IPS-NIHi11 (cell line): ENCODE measurements around the gene TPSB2.

Source experiments
- DNase-seq: peaks from one replicate; pipeline ENCODE4 v3.0.0; 2012; ENCODE audit warnings: mixed read lengths, low spot score

TPSB2 gene

GRCh38 chr16:1181404-1182315 lies 48.3 kb downstream of the TPSB2 start:
- DNase-seq = no peak

DNA sequence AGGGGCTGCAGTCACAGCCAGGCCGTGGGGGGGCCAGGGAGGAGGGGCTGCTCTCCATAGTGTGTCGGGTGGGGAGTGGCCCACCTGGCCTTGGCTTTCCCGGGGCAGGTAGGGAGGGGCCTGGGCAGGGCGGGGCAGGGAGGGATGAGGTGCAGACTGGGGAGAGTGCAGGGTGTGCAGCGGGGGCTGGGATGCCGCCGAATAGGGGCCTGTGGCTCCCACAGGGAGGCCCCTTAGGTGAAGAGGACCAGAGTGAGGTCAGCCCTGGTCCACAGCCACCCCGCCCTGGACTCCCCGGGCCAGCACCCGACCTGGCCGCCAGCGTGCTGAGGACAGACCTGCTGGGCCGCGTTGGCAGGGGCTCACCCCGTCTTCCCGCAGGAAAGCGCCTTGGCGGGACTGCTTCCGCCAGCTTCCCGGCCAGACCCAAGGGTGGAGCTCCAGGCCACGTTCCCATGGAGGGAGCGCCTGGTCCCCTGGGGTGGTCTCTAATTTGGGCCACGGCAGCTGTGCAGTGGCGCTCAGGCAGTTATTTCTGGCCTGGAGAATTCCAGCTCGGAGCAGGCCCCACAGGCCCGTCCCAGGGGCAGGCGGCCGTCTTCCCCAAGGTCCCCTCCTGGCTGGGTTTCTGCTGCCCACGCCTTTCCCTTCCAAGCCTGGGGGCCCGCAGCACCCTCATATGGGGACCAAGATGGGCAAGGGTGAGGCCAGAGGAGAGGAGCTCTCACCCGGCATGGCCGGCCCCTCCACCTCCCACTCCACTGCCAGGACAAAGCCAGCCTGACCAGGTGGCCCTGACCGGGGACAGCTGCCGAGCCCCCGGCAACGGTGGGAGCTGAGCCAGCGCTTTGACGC lies 49.2 kb downstream of the TPSB2 start:
- no peak for DNase-seq
